Smooth muscle cell (in vitro differentiated cells): ENCODE data around the gene SERPINB1. TPM values are rescaled to one million over a fixed set of nuclear protein-coding genes. Genes with fewer than 3 reads are reported as not detected.
A peak's percentile ranks its signal among the peaks of the same experiment; 100 is the strongest.

ENCODE experiments used
- DNase-seq: peaks from one replicate; lab custom pipeline; 2025; ENCODE audit not compliant: unreplicated experiment; lab: John Stamatoyannopoulos, UW
- H2AFZ ChIP-seq: fragments of 200-600 bp; sonication (generic); 2 replicates; pipeline ENCODE4 v1.6.0; 2016; ENCODE audit warnings: antibody characterized with exemption, low read depth, mild to moderate bottlenecking
- H3F3A ChIP-seq: fragments of 200-600 bp; sonication (generic); 2 replicates; pipeline ENCODE4 v1.6.0; 2017; ENCODE audit warnings: antibody characterized with exemption, low read depth
- H3K27ac ChIP-seq: fragments of 200-600 bp; sonication (generic); 2 replicates; pipeline ENCODE4 v1.5.1; 2016; ENCODE audit warnings: low read depth, mild to moderate bottlenecking
- H3K27me3 ChIP-seq: fragments of 200-600 bp; sonication (generic); 2 replicates; pipeline ENCODE4 v1.6.1; 2016; ENCODE audit warnings: low read depth, mild to moderate bottlenecking
- H3K36me3 ChIP-seq: fragments of 200-600 bp; sonication (generic); 2 replicates; pipeline ENCODE4 v1.5.1; 2016; ENCODE audit warnings: low read depth
- H3K4me1 ChIP-seq: fragments of 200-600 bp; sonication (generic); 2 replicates; pipeline ENCODE4 v1.5.1; 2016; ENCODE audit warnings: low read depth
- H3K4me2 ChIP-seq: fragments of 200-600 bp; sonication (generic); 2 replicates; pipeline ENCODE4 v1.6.0; 2016; ENCODE audit warnings: mild to moderate bottlenecking
- H3K4me3 ChIP-seq: fragments of 200-600 bp; sonication (generic); 2 replicates; pipeline ENCODE4 v1.5.1; 2016; ENCODE audit warnings: mild to moderate bottlenecking
- H3K79me2 ChIP-seq: fragments of 200-600 bp; sonication (generic); 2 replicates; pipeline ENCODE4 v1.6.0; 2016; ENCODE audit warnings: low read depth, mild to moderate bottlenecking
- H3K9ac ChIP-seq: fragments of 200-600 bp; sonication (generic); 2 replicates; pipeline ENCODE4 v1.6.0; 2016; ENCODE audit warnings: low read depth
- H3K9me3 ChIP-seq: fragments of 200-600 bp; sonication (generic); replicated peaks from 2 replicates; pipeline ENCODE4 v1.5.1; 2016; ENCODE audit warnings: low read depth
- H4K20me1 ChIP-seq: fragments of 200-600 bp; sonication (generic); 2 replicates; pipeline ENCODE4 v1.6.0; 2016; ENCODE audit warnings: low read depth
- CTCF ChIP-seq: fragments of 200-600 bp; sonication (generic); IDR thresholded peaks from 2 replicates; pipeline ENCODE4 v1.5.1; 2017; ENCODE audit warnings: borderline replicate concordance, mild to moderate bottlenecking, antibody characterized with exemption; ENCODE audit not compliant: insufficient read depth, poor library complexity, severe bottlenecking
- WGBS: methylation state at CpG from one replicate; pipeline ENCODE4 v1.1.7; 2016; ENCODE audit warnings: low lambda C conversion rate; 5-methylcytosine and 5-hydroxymethylcytosine counted together
- polyA plus RNA-seq: library from polyadenylated mRNA; unstranded; fragments of >200 nt; fragmentation: Nextera tagmentation; extraction: Ambion mirVana; gene quantifications from 2 replicates; pipeline ENCODE4 v1.2.1, GENCODE V29; 2016
- total RNA-seq: library from RNA; depleted of rRNA; stranded (reverse); fragments of >200 nt; gene quantifications from 2 replicates; pipeline ENCODE4 v1.2.3, GENCODE V29; 2014

SERPINB1 gene
- total and polyA plus RNA-seq, 2 experiments from 2014 or later: 10.5 to 17.7 TPM

DNA sequence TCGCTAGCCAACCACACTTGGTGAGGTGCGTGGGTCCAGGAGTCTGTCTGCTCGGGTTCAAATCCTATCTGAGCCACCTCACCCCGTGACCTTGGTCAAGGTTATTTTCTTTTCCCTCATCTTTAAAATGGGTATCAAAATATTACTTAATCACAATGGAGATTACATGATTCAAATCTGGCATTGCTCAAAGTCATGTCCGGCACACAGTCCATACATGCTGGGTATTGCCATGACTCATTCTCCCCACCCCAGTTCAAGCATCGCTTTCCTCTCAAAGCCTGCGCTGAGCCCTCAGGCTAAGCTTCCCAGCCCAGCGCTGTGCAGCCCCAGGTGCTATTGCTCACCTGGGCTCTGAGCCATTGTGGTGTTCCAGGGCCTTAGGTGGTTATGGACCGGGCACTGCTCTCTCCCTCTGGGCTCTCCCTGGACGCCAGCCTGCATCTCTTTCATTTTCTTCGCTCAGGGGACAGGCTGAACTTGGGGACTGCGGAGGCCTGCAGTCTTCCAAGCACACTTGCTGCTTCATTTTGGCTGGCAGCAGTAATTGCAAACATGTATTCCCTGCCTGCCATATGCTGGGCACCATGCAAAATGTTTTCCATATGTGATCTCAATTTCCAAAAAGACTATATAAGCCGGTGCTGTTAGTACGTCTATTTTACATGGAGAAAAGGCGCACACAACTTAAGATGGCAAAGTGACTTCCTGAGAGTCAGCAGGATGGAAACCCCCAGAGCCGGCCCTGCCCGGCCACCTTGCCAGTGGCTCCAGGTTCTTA is 49.1 kb downstream of the SERPINB1 start:
- WGBS: 90% methylated on average over 17 of the region's 17 CpGs

GRCh38 chr6:2791450-2791974 is 50.2 kb downstream of the SERPINB1 start:
- Histone ChIP-seq H3K36me3 (no peaks in the 10 kb centered on the region), H3K27ac (no peak overlapping the region), H3K9ac (no peak overlapping the region), H3K27me3 (no peaks in the 10 kb centered on the region), H3F3A (peaks cover 16% of the 10 kb centered on the region), H3K4me2 (no peak overlapping the region), H3K9me3 (no peaks in the 10 kb centered on the region), H3K4me3 (no peak overlapping the region), H3K79me2 (peaks cover 2% of the 10 kb centered on the region), H3K4me1 (no peaks in the 10 kb centered on the region), H2AFZ (no peak overlapping the region), H4K20me1 (peaks cover 9% of the 10 kb centered on the region)
- no peak for TF ChIP-seq CTCF
- WGBS: 82% methylated on average over 4 of the region's 4 CpGs
- DNase-seq: no peak

More for the DNA sequence above, 49.1 kb downstream of the SERPINB1 start:
- Histone ChIP-seq H3K4me1 (no peaks in the 10 kb centered on the region), H4K20me1 (peaks cover 9% of the 10 kb centered on the region), H3K4me3 (no peak overlapping the region), H3K4me2 (no peak overlapping the region), H3K9ac (no peak overlapping the region), H3K79me2 (peaks cover 2% of the 10 kb centered on the region), H3K27me3 (no peaks in the 10 kb centered on the region), H3F3A (peaks cover 16% of the 10 kb centered on the region), H3K36me3 (no peaks in the 10 kb centered on the region), H3K27ac (no peak overlapping the region), H3K9me3 (no peaks in the 10 kb centered on the region), H2AFZ (no peak overlapping the region)
- no peak for TF ChIP-seq CTCF
- no peak for DNase-seq

DNA sequence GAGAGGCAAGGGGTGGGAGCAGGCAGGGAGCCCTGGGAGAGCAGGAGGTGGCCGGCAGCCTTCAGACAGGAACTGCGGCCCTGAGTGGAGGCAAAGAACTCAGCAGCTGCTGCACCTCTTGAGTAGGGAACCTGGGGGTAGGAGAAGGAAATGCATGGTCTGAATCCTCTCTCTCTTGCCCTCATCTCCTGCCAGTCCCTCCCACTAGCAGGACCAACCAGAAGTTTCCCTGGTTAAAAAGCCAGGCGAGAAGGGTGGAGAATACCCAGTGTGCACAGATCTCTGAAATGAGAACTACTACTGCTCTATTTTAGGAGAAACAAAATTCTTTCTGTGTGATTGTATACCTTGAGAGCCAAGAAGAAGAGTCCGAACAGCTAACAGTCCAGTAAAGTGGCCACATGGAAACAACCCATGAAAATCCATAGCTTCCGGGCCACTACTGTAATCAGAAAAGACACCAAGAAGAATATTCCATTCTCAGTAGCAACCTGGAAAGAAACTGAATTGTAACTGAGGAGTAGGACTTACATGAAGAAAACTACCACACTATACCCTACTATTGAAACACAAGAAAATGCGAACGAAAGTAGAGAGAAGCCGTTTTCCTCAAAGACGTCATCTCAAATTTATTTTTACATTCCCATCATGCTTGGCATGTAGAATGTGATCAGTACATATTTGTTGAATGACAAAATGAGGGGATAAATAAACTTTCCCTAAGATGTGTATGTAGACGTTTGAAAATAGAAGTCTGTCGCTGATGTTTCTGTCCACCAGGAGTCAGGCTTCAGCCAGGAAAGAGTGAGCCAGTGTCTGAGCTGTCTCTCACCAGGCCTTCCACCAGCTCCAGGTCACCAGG is 50.8 kb downstream of the SERPINB1 start:
- Histone ChIP-seq H2AFZ (no peak overlapping the region), H3F3A (peaks cover 16% of the 10 kb centered on the region), H3K4me2 (no peak overlapping the region), H3K79me2 (peaks cover 2% of the 10 kb centered on the region), H3K9ac (no peak overlapping the region), H4K20me1 (peaks cover 11% of the 10 kb centered on the region), H3K9me3 (no peaks in the 10 kb centered on the region), H3K4me1 (no peaks in the 10 kb centered on the region), H3K27ac (peak overlapping the region; percentile 75), H3K36me3 (no peaks in the 10 kb centered on the region), H3K27me3 (no peaks in the 10 kb centered on the region), H3K4me3 (no peak overlapping the region)
- DNase-seq: no peak
- 67% methylated on average over 11 of the region's 11 CpGs for WGBS
- peak; percentile 71 for TF ChIP-seq CTCF
